ENCODE results near the gene GYS2. TPM values are rescaled to one million over a fixed set of nuclear protein-coding genes. Genes with fewer than 3 reads are reported as not detected.

GYS2 gene
- total and polyA plus RNA-seq, 9 donors: 0.12 TPM; not detected in 8

DNA sequence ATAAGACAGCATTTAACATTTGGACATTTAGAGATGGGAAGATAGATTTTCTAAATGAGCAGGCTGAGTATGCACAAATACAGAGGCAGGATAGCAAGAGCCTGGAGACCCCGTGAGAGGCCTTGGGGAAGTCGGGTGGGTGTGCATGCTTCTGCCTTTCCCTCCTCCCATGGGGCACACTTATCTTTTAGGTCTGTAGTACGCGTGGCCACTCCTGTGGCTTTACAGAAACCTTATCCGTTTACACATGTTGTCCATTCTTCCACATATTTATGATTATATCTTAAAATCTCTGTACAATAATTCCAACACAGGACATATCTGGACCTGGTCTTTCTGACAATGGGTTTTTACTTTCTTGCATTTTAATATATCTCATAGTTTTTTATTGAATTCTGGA is 33.6 kb downstream of the GYS2 start:
- H3K4me3 ChIP-seq: no peak overlapping the region
- no peaks in the 10 kb centered on the region for H3K4me1 ChIP-seq (ENCODE audit: insufficient read depth)
- no peaks in the 10 kb centered on the region for H3K9me3 ChIP-seq
- intact Hi-C loops (cut with DNase I): no loop called here
- TF ChIP-seq POLR2A (IDR thresholded peaks at IDR 0.05) (no peak), EP300 (IDR thresholded peaks at IDR 0.05) (no peak)
- TF ChIP-seq, protein P1, sequence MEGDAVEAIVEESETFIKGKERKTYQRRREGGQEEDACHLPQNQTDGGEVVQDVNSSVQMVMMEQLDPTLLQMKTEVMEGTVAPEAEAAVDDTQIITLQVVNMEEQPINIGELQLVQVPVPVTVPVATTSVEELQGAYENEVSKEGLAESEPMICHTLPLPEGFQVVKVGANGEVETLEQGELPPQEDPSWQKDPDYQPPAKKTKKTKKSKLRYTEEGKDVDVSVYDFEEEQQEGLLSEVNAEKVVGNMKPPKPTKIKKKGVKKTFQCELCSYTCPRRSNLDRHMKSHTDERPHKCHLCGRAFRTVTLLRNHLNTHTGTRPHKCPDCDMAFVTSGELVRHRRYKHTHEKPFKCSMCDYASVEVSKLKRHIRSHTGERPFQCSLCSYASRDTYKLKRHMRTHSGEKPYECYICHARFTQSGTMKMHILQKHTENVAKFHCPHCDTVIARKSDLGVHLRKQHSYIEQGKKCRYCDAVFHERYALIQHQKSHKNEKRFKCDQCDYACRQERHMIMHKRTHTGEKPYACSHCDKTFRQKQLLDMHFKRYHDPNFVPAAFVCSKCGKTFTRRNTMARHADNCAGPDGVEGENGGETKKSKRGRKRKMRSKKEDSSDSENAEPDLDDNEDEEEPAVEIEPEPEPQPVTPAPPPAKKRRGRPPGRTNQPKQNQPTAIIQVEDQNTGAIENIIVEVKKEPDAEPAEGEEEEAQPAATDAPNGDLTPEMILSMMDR (IDR thresholded peaks at IDR 0.05): no peak
- 76 to 81% (median 79%) methylated on average over 5 of the region's 5 CpGs for WGBS, 3 donors
- H3K27ac ChIP-seq: no peak overlapping the region
- no peaks in the 10 kb centered on the region for H3K27me3 ChIP-seq
- no peaks in the 10 kb centered on the region for H3K36me3 ChIP-seq
- no peak for DNase-seq

DNA sequence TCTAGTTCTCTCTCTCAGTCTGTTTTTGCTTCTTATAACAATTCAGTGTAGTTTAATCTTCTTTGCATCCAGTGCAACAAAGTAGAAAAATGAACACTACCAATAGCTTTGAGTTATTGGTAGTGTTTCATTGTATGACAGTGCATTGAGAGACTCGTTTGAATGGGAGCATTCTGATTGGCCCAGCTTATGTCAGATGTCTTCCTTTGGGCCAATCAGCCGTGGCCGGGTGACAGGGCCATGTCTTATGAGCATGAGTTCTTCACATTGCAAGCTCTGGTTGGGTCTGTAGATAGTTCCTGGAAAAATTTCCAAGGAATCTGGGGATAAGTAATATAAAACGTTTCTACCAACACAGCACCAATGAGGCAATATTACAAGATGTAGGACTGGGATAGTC is 36.5 kb downstream of the GYS2 start:
- no peak for DNase-seq
- no peak overlapping the region for H3K4me3 ChIP-seq
- no peaks in the 10 kb centered on the region for H3K4me1 ChIP-seq (ENCODE audit: insufficient read depth)
- H3K27ac ChIP-seq: no peak overlapping the region
- TF ChIP-seq POLR2A (IDR thresholded peaks at IDR 0.05): no peak
- TF ChIP-seq, protein P1 (IDR thresholded peaks at IDR 0.05): no peak
- no peak for TF ChIP-seq EP300 (IDR thresholded peaks at IDR 0.05)
- H3K9me3 ChIP-seq: no peaks in the 10 kb centered on the region
- 83 to 90% (median 87%) methylated on average over 4 of the region's 4 CpGs for WGBS, 3 donors
- intact Hi-C loops (cut with DNase I): no loop called here
- H3K27me3 ChIP-seq: no peaks in the 10 kb centered on the region
- H3K36me3 ChIP-seq: no peaks in the 10 kb centered on the region

DNA sequence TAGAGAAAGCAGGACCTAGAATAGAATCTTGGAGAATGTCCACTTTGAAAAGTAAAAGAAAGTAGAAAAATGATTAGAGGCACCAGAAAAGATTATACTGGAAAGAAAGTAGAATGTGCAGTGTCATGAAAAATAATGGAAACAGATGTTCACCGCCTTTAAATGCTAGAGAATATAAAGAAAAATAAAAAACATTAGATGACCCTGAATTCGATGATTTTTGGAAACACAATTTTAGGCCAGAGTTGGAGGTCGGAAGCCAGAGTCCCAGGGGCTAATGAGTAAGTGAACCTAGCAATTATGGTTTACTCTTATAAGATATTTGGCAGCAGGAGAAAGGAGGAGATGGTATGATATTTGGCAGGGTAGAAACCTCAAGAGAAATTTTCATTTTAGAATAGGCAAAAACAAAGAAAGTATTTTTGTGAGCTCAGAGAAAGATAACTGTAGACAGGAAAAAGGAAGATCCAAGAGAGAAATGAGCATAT is 37.7 kb downstream of the GYS2 start:
- TF ChIP-seq POLR2A (IDR thresholded peaks at IDR 0.05) (no peak), EP300 (IDR thresholded peaks at IDR 0.05) (no peak)
- TF ChIP-seq, protein P1 (IDR thresholded peaks at IDR 0.05): no peak
- 9 to 43% (median 10%) methylated on average over 3 of the region's 3 CpGs for WGBS, 3 donors

DNA sequence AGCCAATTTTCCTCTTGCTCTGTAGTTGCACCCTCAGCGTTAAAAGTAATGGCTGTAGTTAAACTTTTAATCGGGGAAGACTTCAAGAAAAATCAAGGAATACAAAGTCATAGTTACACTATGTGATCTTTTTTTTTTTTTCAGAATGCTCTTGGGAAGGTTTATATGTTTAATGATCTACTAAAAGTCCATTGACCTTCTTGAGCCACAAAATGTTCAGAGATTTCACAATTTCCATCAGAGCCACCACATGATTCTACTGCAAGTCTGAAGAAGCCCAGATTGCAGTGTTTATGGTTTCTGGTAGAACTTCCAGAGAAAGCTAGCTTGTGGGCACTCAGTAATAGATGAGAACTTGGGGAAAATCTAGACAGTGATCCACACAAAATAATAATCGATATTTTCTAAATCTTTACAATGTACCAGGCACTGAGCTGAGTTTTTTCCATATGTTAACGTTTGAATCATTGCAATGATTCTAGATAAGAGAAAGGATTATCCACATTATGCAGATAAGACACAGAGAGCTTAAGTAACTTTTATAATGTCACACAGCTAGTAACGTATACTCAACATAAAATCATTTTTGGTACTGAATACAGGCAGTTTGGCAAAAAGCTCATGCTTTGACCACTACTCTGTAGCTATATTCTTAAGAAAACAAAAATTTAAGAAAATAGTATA is 38.3 kb downstream of the GYS2 start:
- TF ChIP-seq POLR2A (IDR thresholded peaks at IDR 0.05): no peak
- TF ChIP-seq, protein P1 (IDR thresholded peaks at IDR 0.05): no peak
- TF ChIP-seq EP300 (IDR thresholded peaks at IDR 0.05): no peak
- H3K4me1 ChIP-seq (ENCODE audit: insufficient read depth): no peaks in the 10 kb centered on the region
- 70 to 81% (median 77%) methylated on average over 5 of the region's 5 CpGs for WGBS, 3 donors
- intact Hi-C loops (cut with DNase I): no loop called here
- no peak for DNase-seq
- H3K36me3 ChIP-seq: no peaks in the 10 kb centered on the region
- H3K4me3 ChIP-seq: no peak overlapping the region
- no peak overlapping the region for H3K27ac ChIP-seq
- no peaks in the 10 kb centered on the region for H3K27me3 ChIP-seq
- H3K9me3 ChIP-seq: no peaks in the 10 kb centered on the region

More for the DNA sequence above, 37.7 kb downstream of the GYS2 start:
- Histone ChIP-seq H3K36me3 (no peaks in the 10 kb centered on the region), H3K4me3 (no peak overlapping the region), H3K9me3 (no peaks in the 10 kb centered on the region), H3K27ac (no peak overlapping the region), H3K27me3 (no peaks in the 10 kb centered on the region), H3K4me1 (ENCODE audit: insufficient read depth) (no peaks in the 10 kb centered on the region)
- intact Hi-C loops (cut with DNase I): no loop called here
- no peak for DNase-seq
